ENCODE results near the gene RPL32.
A peak's percentile ranks its signal among the peaks of the same experiment; 100 is the strongest.

The RPL32 gene

DNA sequence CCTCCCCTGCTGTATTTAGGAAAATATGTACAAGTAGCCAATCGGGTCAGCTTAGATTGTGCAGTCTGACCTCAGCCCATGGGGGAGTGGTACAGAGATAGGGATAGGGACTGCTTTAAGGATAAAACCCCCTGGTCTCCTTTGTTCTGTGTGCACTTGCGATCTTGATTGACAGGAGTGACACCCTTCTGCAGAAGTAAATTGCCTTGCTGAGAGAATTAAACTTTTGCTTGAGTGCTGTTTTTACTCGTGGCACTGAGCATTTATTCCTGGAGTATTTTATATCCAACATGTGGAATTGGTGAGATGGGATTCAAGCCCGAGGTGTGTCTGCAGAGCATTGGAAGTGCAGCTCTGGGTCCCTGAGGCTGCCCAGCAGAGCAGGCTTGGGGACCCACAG lies 23.9 kb upstream of the RPL32 start:
- Histone ChIP-seq H3K4me1 (ENCODE audit: control insufficient read depth, insufficient read depth, low read length) (no peaks in the 10 kb centered on the region), H3K9me3 (ENCODE audit: control insufficient read depth, insufficient read depth, low read depth, low read length) (no peaks in the 10 kb centered on the region), H3K27ac (ENCODE audit: extremely low read depth, low read depth, low read length) (no peak overlapping the region), H3K4me3 (ENCODE audit: low read depth, low read length) (no peak overlapping the region), H3K36me3 (ENCODE audit: control insufficient read depth in 2 of 2, insufficient read depth in 1 of 2, low read length in 2 of 2) (no peaks in the 10 kb centered on the region)
- ChIA-PET CTCF (interaction anchor here (0.6 to 1.0 kb wide), 2 partner anchors 24 to 145 kb away, joined by 3 to 4 read pairs; partner anchors contain the start of gene RPL32), POLR2A (no interaction called here)
- TF ChIP-seq ZNF146 (tag by site-specific recombination; IDR thresholded peaks at IDR 0.05) (no peak), ZNF621 (tag by site-specific recombination; IDR thresholded peaks at IDR 0.05) (no peak), ZBTB44 (tag by site-specific recombination; IDR thresholded peaks at IDR 0.05) (no peak), SETDB1 (IDR thresholded peaks at IDR 0.05; ENCODE audit: insufficient read length, low read length) (peak; percentile 92)

DNA sequence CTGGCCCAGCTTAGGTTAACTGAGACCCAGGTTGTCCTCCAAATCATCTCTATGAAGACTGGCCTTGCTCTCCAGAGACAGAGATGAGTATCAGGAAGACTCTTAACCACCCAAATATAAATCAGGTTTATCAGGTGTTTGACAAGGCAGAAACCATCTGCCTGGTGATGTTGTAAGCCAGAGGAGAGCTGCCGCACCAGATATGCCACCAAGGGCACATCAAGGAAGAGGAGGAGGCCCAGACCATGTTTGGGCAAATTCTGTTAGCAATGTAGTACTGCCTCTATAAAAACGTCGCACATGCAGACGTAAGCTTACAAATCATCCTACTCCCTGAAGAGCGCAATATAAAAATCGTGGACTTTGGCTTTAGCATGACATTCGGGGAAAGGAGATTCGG lies 21.0 kb upstream of the RPL32 start:
- TF ChIP-seq ZNF473 (tag by site-specific recombination; IDR thresholded peaks at IDR 0.05) (no peak), ELK4 (IDR thresholded peaks at IDR 0.05; ENCODE audit: borderline replicate concordance, low read depth, low read length) (no peak), ZNF350 (tag by site-specific recombination; IDR thresholded peaks at IDR 0.05) (no peak), GLI4 (tag by site-specific recombination; IDR thresholded peaks at IDR 0.05) (no peak)
- Histone ChIP-seq H3K27ac (ENCODE audit: extremely low read depth, low read depth, low read length) (no peak overlapping the region), H3K9me3 (ENCODE audit: control insufficient read depth, insufficient read depth, low read depth, low read length) (no peaks in the 10 kb centered on the region), H3K4me1 (ENCODE audit: control insufficient read depth, insufficient read depth, low read length) (no peaks in the 10 kb centered on the region), H3K4me3 (ENCODE audit: low read depth, low read length) (no peak overlapping the region), H3K36me3 (ENCODE audit: control insufficient read depth in 2 of 2, insufficient read depth in 1 of 2, low read length in 2 of 2) (no peaks in the 10 kb centered on the region)
- POLR2A ChIA-PET: no interaction called here
- CTCF ChIA-PET: interaction anchor here (0.9 to 1.7 kb wide), 3 partner anchors 20 to 127 kb away, joined by 4 read pairs; no protein-coding TSS in a partner anchor

GRCh38 chr3:12861611-12862010 lies 20.2 kb upstream of the RPL32 start:
- CTCF ChIA-PET: interaction anchor here (1.7 kb wide), 1 partner anchor 29 kb away, joined by 4 read pairs; no protein-coding TSS in a partner anchor
- POLR2A ChIA-PET: no interaction called here
- H3K36me3 ChIP-seq (ENCODE audit: control insufficient read depth in 2 of 2, insufficient read depth in 1 of 2, low read length in 2 of 2): no peaks in the 10 kb centered on the region

More at GRCh38 chr3:12861611-12862010, 20.2 kb upstream of the RPL32 start:
- no peak overlapping the region for H3K4me3 ChIP-seq (ENCODE audit: low read depth, low read length)
- TF ChIP-seq HOXA7 (CRISPR knock-in tag; IDR thresholded peaks at IDR 0.05; ENCODE audit: borderline replicate concordance) (no peak), ZBTB10 (tag by site-specific recombination; IDR thresholded peaks at IDR 0.05) (no peak), SP7 (tag by site-specific recombination; IDR thresholded peaks at IDR 0.05) (no peak), ZNF335 (tag by site-specific recombination; conservative IDR thresholded peaks at IDR 0.05) (no peak), ZNF558 (tag by site-specific recombination; IDR thresholded peaks at IDR 0.05) (no peak)
- H3K4me1 ChIP-seq (ENCODE audit: control insufficient read depth, insufficient read depth, low read length): no peaks in the 10 kb centered on the region
- H3K9me3 ChIP-seq (ENCODE audit: control insufficient read depth, insufficient read depth, low read depth, low read length): no peaks in the 10 kb centered on the region
- no peak overlapping the region for H3K27ac ChIP-seq (ENCODE audit: extremely low read depth, low read depth, low read length)
